ENCODE data around the gene RAB11FIP2.
A peak's percentile ranks its signal among the peaks of the same experiment; 100 is the strongest.

Gene RAB11FIP2

GRCh38 chr10:118047157-118047719, 497 bp upstream of the RAB11FIP2 start:
- ChIA-PET CTCF (no interaction called here), POLR2A (interaction anchor here (1.0 kb wide), 1 partner anchor 13 kb away, joined by 3 read pairs; no protein-coding TSS in a partner anchor)
- TF ChIP-seq YY1 (tag by site-specific recombination; IDR thresholded peaks at IDR 0.05) (0 out of 2 replicates have a peak, but pooled peaks have one; percentile 3), KLF8 (tag by site-specific recombination; IDR thresholded peaks at IDR 0.05) (no peak), ZNF433 (tag by site-specific recombination; IDR thresholded peaks at IDR 0.05; ENCODE audit: low read depth) (no peak), ZNF394 (tag by site-specific recombination; IDR thresholded peaks at IDR 0.05; ENCODE audit: borderline replicate concordance) (no peak), HOXC10 (CRISPR knock-in tag; IDR thresholded peaks at IDR 0.05) (no peak), ZBTB48 (tag by site-specific recombination; IDR thresholded peaks at IDR 0.05) (peak; percentile 17; the same call in 1 of the 2 replicates), WT1 (tag by site-specific recombination; IDR thresholded peaks at IDR 0.05) (no peak), ZNF792 (tag by site-specific recombination; IDR thresholded peaks at IDR 0.05) (no peak), ZNF416 (tag by site-specific recombination; IDR thresholded peaks at IDR 0.05) (no peak), ZNF624 (tag by site-specific recombination; IDR thresholded peaks at IDR 0.05) (no peak), ZNF561 (tag by site-specific recombination; IDR thresholded peaks at IDR 0.05; ENCODE audit: borderline replicate concordance) (0 out of 2 replicates have a peak, but pooled peaks have one; percentile 2), ZNF324 (tag by site-specific recombination; IDR thresholded peaks at IDR 0.05) (no peak), ZSCAN5A (tag by site-specific recombination; IDR thresholded peaks at IDR 0.05) (peak; percentile 32; the same call in 1 of the 2 replicates), ZNF692 (tag by site-specific recombination; IDR thresholded peaks at IDR 0.05) (no peak), ZNF10 (tag by site-specific recombination; IDR thresholded peaks at IDR 0.05) (peak; percentile 5; the same call in 1 of the 2 replicates), ZNF335 (tag by site-specific recombination; conservative IDR thresholded peaks at IDR 0.05) (peak; percentile 80)
- TF ChIP-seq, protein P1, sequence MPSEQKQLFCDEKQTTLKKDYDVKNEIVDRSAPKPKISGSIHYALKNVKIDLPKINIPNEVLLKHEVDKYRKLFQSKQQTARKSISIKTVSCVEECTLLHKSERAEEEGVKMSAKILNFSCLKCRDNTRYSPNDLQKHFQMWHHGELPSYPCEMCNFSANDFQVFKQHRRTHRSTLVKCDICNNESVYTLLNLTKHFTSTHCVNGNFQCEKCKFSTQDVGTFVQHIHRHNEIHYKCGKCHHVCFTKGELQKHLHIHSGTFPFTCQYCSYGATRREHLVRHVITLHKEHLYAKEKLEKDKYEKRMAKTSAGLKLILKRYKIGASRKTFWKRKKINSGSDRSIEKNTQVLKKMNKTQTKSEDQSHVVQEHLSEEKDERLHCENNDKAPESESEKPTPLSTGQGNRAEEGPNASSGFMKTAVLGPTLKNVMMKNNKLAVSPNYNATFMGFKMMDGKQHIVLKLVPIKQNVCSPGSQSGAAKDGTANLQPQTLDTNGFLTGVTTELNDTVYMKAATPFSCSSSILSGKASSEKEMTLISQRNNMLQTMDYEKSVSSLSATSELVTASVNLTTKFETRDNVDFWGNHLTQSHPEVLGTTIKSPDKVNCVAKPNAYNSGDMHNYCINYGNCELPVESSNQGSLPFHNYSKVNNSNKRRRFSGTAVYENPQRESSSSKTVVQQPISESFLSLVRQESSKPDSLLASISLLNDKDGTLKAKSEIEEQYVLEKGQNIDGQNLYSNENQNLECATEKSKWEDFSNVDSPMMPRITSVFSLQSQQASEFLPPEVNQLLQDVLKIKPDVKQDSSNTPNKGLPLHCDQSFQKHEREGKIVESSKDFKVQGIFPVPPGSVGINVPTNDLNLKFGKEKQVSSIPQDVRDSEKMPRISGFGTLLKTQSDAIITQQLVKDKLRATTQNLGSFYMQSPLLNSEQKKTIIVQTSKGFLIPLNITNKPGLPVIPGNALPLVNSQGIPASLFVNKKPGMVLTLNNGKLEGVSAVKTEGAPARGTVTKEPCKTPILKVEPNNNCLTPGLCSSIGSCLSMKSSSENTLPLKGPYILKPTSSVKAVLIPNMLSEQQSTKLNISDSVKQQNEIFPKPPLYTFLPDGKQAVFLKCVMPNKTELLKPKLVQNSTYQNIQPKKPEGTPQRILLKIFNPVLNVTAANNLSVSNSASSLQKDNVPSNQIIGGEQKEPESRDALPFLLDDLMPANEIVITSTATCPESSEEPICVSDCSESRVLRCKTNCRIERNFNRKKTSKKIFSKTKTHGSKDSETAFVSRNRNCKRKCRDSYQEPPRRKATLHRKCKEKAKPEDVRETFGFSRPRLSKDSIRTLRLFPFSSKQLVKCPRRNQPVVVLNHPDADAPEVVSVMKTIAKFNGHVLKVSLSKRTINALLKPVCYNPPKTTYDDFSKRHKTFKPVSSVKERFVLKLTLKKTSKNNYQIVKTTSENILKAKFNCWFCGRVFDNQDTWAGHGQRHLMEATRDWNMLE (tag by site-specific recombination; conservative IDR thresholded peaks at IDR 0.05; ENCODE audit: low read depth), result peak; percentile 26; the same call in 1 of the 2 replicates
- TF ChIP-seq, protein P2, sequence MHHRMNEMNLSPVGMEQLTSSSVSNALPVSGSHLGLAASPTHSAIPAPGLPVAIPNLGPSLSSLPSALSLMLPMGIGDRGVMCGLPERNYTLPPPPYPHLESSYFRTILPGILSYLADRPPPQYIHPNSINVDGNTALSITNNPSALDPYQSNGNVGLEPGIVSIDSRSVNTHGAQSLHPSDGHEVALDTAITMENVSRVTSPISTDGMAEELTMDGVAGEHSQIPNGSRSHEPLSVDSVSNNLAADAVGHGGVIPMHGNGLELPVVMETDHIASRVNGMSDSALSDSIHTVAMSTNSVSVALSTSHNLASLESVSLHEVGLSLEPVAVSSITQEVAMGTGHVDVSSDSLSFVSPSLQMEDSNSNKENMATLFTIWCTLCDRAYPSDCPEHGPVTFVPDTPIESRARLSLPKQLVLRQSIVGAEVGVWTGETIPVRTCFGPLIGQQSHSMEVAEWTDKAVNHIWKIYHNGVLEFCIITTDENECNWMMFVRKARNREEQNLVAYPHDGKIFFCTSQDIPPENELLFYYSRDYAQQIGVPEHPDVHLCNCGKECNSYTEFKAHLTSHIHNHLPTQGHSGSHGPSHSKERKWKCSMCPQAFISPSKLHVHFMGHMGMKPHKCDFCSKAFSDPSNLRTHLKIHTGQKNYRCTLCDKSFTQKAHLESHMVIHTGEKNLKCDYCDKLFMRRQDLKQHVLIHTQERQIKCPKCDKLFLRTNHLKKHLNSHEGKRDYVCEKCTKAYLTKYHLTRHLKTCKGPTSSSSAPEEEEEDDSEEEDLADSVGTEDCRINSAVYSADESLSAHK (tag by site-specific recombination; IDR thresholded peaks at IDR 0.05), result no peak
- Histone ChIP-seq H3K27ac (ENCODE audit: extremely low read depth, low read depth, low read length) (peak overlapping the region; percentile 97), H3K9me3 (ENCODE audit: control insufficient read depth, insufficient read depth, low read depth, low read length) (no peaks in the 10 kb centered on the region), H3K4me3 (ENCODE audit: low read depth, low read length) (peak overlapping the region; percentile 68), H3K36me3 (ENCODE audit: control insufficient read depth in 2 of 2, insufficient read depth in 1 of 2, low read length in 2 of 2) (no peaks in the 10 kb centered on the region), H3K4me1 (ENCODE audit: control insufficient read depth, insufficient read depth, low read length) (peaks cover 5% of the 10 kb centered on the region; the same call in 1 of the 2 replicates)
